Esophagus muscularis mucosa (tissue), 4 donors: ENCODE data around the gene SLX1B. TPM values are rescaled to one million over a fixed set of nuclear protein-coding genes. Genes with fewer than 3 reads are reported as not detected.
"Not testable (repeated sequence)": the region's sequence is repeated elsewhere in the genome, so short reads cannot be mapped to it uniquely, and the experiment has no call there.

Experiments
- DNase-seq: peaks from one replicate; pipeline ENCODE4 v3.0.0-alpha.2; 2017; ENCODE audit errors: extremely low spot score
- H3K27ac ChIP-seq, 4 donors: fragments of 200-600 bp; sonication (generic); replicated peaks in 1 of 4; 1 replicate in 3 of 4; 2 replicates in 1 of 4; pipeline ENCODE4 v1.5.1; 2016 to 2019; ENCODE audit warnings: mild to moderate bottlenecking in 1 of 4
- H3K27me3 ChIP-seq, 4 donors: fragments of 200-600 bp; sonication (generic); one replicate each; pipeline versions ENCODE4 v1.5.1 to v1.6.0; 2016 to 2019
- H3K36me3 ChIP-seq, 4 donors: fragments of 200-600 bp; sonication (generic); one replicate each; pipeline ENCODE4 v1.5.1; 2016 to 2019
- H3K4me1 ChIP-seq, 4 donors: fragments of 200-600 bp; sonication (generic); one replicate each; pipeline ENCODE4 v1.5.1; 2016 to 2019
- H3K4me3 ChIP-seq, 4 donors: fragments of 200-600 bp; sonication (generic); 1 replicate in 2 of 4; 2 replicates in 2 of 4; pipeline ENCODE4 v1.5.1; 2016 to 2019; ENCODE audit warnings: mild to moderate bottlenecking in 4 of 4, moderate library complexity in 1 of 4
- H3K9me3 ChIP-seq, 4 donors: fragments of 200-600 bp; sonication (generic); 1 replicate in 3 of 4; 2 replicates in 1 of 4; pipeline ENCODE4 v1.5.1; 2016 to 2019
- WGBS: methylation state at CpG from one replicate; pipeline ENCODE4 v1.1.5; 2018; 5-methylcytosine and 5-hydroxymethylcytosine counted together
- intact Hi-C: fragments of 100-400 bp; cut with DNase I; formaldehyde crosslinking; loops from one replicate; pipeline ENCODE4 v1.15.1; 2023
- small RNA-seq, 3 donors: library from RNA; depleted of rRNA; stranded (forward); fragments of <200 nt; gene quantifications; one replicate each; pipeline ENCODE3, GENCODE V24; 2016
- total RNA-seq, 4 donors: library from RNA; depleted of rRNA; stranded (reverse); fragments of >200 nt; gene quantifications; one replicate each; pipeline versions ENCODE4 v1.1.0 to v1.2.1, GENCODE V29; 2016

The SLX1B gene
- total RNA-seq, 4 donors from 2014 or later = 2.5 to 30.2 (median 13.6) TPM

- intact Hi-C loops = not testable (repeated sequence)
- 45% methylated on average over 5 of the region's 6 CpGs for WGBS
- H3K27ac ChIP-seq = peak overlapping the region in 3 of 4 donors; percentile 44 to 69 (median 56)
These were observed 15.3 kb downstream of the SLX1B start for GRCh38 chr16:29469660-29470059.

GRCh38 chr16:29472065-29472464 is 17.7 kb downstream of the SLX1B start:
- H3K27me3 ChIP-seq, DNase-seq, H3K4me3 ChIP-seq, H3K27ac ChIP-seq, intact Hi-C loops, H3K4me1 ChIP-seq, H3K9me3 ChIP-seq, H3K36me3 ChIP-seq: not testable (repeated sequence)
- WGBS = no CpG with 5 or more reads among the region's 4 CpGs

More at GRCh38 chr16:29469660-29470059, 15.3 kb downstream of the SLX1B start:
- H3K27me3 ChIP-seq, DNase-seq, H3K4me1 ChIP-seq, H3K36me3 ChIP-seq, H3K9me3 ChIP-seq: not testable (repeated sequence)
- peak overlapping the region in 2 of 4 donors; percentile 22 to 25 for H3K4me3 ChIP-seq

GRCh38 chr16:29482276-29482675 is 27.9 kb downstream of the SLX1B start:
- H3K36me3 ChIP-seq, H3K27ac ChIP-seq, H3K9me3 ChIP-seq, DNase-seq, H3K27me3 ChIP-seq, H3K4me3 ChIP-seq, H3K4me1 ChIP-seq, intact Hi-C loops: not testable (repeated sequence)
- WGBS = 60% methylated on average over 1 of the region's 12 CpGs

- H3K4me3 ChIP-seq, H3K36me3 ChIP-seq, DNase-seq, intact Hi-C loops, H3K27ac ChIP-seq, H3K9me3 ChIP-seq, H3K27me3 ChIP-seq, H3K4me1 ChIP-seq: not testable (repeated sequence)
- WGBS = no CpG with 5 or more reads among the region's 6 CpGs
These were observed 52.0 kb downstream of the SLX1B start, which contains the start of gene NPIPB12 for GRCh38 chr16:29506308-29506707. TSS of gene NPIPB12 (minus strand) at chr16:29506408.

Small RNA genes lying within 50 kb of the gene (small RNA-seq; reads per million reads assigned to genes)
- gene AC133555.2 = 0 reads per million in 3 donors

Other genes with a start within 250 kb of the SLX1B start
- gene NPIPB11, start 47.8 kb upstream of the SLX1B start, total RNA-seq = under 1 TPM; under 0.01 to 0.71 (median 0.33) TPM
- 10 to 100 TPM in 2 of 4 donors, 1 to 10 TPM in 2; 8.3 to 12.1 (median 10.2) TPM for gene BOLA2, start 182 bp upstream of the SLX1B start, total RNA-seq
- gene SULT1A4, start 5.4 kb downstream of the SLX1B start, total RNA-seq = 10 to 100 TPM in 1 of 4 donors, 1 to 10 TPM in 3; 5.8 to 10.6 (median 7.6) TPM
- 10 to 100 TPM; 16.0 to 50.7 (median 19.7) TPM for gene NPIPB12, start 51.9 kb downstream of the SLX1B start, total RNA-seq
- gene SPN, start 208.7 kb downstream of the SLX1B start, total RNA-seq = 1 to 10 TPM; 1.1 to 4.2 (median 2.6) TPM
- gene QPRT, start 224.6 kb downstream of the SLX1B start, total RNA-seq = 1 to 10 TPM; 1.7 to 5.1 (median 2.7) TPM